Daoy (cell line): ENCODE measurements around the gene TDRD9. TPM values are rescaled to one million over a fixed set of nuclear protein-coding genes. Genes with fewer than 3 reads are reported as not detected.

Source experiments
- DNase-seq: peaks from one replicate; pipeline ENCODE4 v3.0.0-alpha.2; 2015; ENCODE audit warnings: low read depth
- total RNA-seq: library from RNA; depleted of rRNA; stranded (reverse); fragments of >200 nt; shearing (Covaris generic); gene quantifications from 2 replicates; pipeline ENCODE4 v1.2.3, GENCODE V29; 2014

The TDRD9 gene
- total RNA-seq, 1 experiment from 2014 or later, result not detected

DNA sequence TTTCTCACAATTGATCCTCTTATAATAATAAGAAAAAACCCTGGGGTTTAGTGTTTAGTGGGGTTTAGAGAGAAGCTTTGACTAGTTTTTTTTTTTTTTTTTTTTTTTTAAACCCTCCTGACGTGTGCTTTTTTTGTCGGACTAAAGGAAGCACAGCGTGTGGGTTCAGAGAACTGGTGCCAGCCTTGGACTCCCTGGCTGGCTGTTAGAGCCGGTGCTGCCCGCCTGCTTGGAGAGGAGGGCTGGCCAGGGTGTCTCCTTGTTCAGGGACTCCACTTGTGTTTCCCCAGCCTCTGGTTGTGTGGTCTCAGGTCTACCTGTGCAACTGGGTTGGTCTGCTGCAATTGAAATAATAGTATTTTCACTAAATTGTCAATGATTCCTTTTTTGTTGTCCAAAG, 103.1 kb downstream of the TDRD9 start:
- DNase-seq, result no peak

DNA sequence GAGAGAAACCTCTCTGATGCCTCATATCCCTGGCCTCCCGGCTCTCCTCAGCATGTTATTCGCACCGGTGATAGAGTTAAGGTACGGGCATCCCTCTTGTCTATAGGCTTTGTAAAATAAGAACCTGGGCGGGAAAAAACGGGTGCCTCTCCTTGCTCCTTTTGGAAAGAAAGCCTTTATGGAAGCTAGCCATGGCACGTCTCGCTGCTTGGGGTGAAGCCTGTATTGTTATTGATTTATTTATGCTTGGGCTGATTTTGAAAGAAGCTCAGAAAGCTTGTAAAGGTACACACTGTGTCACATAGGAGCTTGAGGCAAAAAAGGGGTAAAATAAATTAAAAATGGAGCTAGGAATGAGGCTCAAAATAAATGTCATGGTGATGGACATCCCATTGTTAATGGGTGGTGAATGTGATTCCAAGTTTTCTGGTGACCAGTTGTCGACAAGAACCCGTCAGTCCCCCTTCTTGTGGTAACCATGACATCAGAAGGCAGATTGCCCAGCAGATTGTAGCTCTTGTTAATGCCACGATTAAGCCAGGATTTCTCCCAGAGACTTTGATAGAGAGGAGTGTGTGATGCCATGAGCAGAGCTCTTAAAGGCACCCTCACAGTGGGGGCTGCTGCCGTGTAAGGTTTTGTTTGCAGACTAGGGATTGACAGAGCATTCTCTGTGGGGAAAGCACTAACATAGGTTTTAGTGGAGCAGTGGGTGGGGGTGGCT, 106.9 kb downstream of the TDRD9 start:
- peak; percentile 24 for DNase-seq

DNA sequence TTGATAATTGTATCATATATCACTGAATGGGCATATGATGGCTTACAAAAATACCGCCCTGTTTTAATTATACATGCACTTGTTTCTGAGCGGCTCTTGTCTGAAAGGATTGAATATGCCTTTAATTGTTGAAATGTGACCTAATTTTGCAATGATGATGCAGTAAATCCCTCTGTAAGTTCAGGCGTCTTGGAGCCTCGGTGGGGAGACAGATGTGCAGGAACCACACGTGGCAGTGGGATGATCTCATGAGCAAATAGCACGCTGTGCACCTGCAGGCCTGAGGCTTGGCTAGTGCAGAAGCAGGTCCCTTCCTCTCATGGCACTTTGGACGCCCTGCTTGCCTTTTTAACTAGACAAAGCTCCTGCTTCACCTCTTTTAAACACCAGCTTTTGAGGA, 108.0 kb downstream of the TDRD9 start:
- DNase-seq, result no peak

DNA sequence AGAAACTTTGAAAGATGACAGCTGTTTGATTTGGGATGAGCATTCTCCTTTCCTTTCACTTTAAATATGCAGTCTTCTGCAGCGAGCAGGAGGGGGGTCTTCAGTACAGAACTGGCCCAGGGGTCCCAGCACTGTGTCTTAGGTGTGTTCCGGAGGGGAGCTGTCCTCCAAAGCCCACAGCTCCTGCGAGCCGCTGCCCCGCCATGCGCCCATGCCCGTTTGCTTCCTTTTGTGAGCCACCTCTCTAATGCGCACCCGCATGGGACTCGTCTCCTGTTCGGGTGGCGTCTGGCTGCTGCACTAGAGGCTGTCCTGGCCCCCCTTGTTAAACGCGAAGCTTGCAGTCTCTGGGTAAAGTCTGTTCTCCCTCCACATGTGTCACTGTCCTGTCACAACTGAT, 108.8 kb downstream of the TDRD9 start:
- no peak for DNase-seq

DNA sequence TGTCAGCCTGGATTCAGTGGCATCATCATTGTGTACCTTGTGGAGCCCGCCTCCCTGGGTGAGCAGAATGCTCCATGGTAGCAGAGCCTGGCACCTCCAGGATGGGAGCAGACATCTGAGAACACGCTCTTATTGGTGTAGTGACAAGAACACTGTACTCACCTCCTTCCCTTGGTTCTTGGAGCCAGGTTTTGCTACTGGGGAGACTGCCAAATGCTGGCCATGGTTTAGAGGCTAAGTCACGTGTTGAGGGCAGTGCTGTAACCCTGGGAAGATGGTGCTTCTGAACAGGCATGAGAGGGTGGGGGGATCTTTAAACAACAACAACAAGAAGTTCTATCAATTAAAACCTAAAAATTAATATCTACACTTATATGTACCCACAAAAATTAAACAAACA, 109.6 kb downstream of the TDRD9 start:
- DNase-seq, result no peak

DNA sequence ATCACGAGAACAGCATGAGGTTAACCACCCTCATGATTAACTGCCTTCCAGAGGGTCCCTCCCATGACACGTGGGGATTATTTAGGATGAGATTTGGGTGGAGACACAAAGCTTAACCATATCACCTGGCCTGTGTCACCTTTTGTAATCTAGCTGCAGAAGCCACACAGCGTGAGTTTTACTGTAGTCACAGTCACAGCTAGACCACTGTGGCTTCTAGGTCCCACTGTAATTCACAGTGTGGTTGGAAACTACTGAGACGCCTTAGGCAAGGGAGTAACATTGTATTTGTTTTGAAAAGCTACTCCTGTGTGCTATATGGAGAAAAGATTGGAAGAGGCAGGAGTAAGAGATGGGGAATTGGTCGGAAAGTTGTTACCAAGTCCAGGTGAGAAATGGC, 111.0 kb downstream of the TDRD9 start:
- DNase-seq, result no peak

DNA sequence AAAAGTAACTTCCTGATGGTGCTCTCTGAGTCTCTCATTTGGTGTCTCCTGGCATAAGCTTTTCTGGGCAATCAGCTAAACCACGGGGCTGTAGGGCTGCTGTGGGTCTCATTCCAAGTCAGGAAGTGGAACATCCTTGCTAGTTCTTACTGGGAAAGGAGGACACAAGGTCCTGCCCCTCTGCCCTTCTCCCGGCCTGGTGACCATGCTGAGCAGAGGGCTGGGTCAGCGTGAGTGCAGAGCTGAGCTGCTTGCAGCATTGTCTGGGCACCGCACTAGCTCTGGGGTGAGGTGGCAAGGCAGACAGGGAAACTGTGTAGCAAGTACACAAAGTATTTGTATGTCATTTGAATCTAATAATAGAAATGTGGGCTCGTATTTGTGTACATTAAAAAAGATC, 112.3 kb downstream of the TDRD9 start:
- DNase-seq, result no peak

DNA sequence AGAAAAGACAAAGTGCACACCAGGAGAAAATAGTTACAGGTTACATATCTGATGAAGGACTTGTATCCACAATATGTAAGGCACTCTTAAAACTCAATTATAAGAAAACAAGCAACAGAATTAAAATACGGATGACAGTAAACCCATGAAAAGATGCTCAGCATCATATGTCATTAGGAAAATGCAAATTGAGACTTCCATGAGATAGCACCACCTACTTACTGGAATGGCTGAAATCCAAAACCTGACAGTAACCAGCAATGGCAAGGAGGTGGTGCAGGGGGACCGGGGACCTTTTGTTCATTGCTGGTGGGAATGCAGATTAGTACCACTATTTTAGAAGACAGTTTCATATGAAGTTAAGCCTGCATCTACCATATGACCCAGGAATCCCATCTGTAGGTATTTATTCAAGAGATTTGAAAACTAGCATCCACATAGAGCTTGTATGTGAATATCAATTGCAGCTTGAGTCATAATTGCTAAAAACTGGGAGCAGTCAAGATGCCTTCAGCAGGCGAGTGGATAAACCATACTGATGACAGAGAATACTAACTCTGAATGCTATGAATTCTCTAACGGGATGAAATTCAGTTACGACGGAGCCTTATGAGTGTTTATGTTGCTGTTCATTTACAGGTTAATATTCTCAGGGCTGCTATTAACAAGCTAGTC, 113.3 kb downstream of the TDRD9 start:
- DNase-seq, result no peak

DNA sequence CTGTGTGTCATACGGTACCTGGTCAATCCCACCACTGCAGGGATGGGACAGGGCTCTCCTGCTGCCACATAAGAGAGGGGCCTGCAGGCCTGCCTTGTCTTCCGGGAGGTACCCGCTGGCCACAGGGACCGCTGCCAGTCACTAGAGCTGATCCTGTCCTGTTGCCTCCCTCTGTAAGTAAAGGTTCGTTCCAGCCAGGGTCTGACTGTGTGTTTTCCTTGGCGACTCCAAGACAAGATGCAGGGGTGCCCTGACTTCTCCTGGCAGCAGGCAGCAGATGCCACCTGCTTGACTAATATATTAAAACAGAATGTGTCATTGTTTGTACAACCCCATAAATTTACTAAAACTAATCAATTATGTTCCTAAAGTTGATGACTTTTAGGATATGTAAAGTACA, 115.8 kb downstream of the TDRD9 start:
- peak; percentile 20 for DNase-seq

DNA sequence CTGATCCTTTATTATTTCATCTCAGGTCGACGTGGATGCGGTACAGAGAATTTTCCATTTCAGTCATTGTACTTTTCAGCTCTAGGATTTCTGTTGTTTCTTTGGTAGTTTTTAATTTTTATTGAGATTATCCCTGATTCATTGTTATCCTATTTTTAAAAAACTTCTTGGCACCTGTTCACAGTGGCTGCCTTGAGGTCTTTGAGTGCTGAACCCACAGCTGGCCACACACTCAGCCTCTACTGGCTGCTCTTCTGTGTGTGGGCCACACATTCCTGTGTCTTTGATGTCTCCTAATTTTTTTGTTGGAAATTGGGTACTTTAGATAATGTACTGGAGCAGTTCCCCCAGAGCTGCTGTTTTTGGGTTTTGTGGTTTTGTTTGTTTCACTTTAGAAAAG, 119.5 kb downstream of the TDRD9 start:
- no peak for DNase-seq

DNA sequence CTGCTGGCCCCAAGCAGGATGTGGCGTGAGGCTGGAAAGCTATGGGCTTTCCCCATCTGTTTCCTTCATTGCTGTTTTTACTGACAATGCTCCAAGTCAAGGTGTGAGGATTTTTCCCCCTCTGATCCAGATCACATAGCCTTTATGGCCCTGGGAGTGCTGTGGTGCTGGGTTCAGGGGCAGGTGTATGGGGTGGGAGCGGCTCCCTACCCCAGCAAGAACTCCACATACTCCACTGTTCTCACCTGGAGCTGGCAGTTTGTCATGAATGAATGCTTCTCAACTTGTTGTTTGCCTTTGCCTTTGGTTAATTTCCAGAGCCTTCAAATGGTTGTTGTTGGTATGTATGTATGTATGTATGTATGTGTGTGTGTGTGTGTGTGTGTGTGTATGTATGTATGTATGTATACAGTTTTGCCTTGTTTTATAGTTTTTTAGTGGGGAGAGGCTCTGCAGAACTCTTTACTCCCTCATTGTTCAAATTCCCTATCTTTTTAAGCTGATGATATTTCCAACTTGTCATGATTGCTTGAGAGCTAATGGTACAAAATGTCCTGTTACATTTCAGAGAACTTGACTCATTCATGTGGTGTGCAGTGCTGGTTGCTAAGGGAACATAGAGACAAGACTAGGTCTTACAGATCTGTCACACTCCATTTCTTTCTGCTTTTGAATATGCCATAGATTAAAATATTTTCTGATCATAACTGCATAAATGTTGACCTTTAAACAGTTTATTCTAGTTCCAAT, 120.7 kb downstream of the TDRD9 start:
- no peak for DNase-seq

DNA sequence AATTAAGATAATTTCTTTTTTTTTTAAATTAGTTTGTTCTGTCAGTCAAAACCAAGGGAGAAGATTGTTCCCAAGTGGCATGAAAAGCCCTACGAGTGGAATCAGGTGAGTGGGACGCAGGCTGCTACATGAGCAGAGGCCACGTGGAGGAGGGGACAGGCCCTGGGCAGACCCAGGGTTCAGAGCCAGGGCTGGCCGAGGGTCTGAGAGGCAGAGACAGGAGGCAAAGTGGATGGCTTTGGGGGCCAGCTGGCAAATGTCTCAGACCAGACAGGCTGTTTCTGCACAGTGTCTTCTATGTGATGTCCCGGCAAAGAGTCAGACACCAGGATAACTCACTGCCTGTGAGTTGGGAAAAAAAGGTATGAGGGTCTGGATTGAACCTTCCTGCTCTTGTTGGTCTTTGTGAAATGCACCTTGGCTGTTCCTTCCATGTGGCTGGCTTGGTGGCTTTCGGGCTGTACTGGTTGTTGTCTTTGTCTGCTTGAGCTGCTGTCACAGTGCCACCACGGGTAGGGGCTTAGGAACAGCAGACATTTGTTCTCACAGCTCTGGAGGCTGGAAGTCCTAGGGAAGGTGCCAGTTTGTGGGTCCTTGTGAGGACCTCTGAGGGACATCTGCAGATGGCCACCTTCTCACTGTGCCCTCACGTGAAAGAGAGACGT, 121.5 kb downstream of the TDRD9 start:
- no peak for DNase-seq

DNA sequence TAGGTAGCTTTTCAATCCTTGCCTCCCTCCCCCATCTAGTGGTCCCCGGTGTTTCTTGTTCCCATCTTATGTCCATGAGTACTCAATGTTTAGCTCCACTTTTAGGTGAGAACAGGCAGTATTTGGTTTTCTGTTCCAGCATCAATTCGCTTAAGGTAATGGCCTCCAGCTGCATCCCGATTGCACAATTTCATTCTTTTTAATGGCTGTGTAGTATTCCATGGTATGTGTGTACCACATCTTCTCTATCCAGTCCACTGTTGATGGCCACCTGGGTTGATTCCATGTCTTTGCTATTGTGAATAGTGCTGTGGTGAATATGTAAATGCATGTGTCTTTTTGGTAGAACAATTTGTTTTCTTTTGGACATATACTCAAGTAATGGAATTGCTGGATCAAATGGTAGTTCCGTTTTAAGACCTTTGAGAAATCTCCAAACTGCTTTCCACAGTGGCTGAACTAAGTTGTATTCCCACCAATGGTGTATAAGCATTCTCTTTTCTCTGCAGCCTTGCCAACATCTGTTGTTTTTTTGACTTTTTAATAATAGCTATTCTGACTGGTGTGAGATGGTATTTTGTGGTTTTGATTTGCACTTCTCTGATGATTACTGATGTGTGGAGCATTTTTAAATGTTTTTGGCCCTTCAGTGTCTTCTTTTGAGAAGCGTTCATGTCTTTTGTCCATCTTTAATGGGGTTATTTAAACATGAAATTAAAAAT, 123.0 kb downstream of the TDRD9 start:
- no peak for DNase-seq

DNA sequence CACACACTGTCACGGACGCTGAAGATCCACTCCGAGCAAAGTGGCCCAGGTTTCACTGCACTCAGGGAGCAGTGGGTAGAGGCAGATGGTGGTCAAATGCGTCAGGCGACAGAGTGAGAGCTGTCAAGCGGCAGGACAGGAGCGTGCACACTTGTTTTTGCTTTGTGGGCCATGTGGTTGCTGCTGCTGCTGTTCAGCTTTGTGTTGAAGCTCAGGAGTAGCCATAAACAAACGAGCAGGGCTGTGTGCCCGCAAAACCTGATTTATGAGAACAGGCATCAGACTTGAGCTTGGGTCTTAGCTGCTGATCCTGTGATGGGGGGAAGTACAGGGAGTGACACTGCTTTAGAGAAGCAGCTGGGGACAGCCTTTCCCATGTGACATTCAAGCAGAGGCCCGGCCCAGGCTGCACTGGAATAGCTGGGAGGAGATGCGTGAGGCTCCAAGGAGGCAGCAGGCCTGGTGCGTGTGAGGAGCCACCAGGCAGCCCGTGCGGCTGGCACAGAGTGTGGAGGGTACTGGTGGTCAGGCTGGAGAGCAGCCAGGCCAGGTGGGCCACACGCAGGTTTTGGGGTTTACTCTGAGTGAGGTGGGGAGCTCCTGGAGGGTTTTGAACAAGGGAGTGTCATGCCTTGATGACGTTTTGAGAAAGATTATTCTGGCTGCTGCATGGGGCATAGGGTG, 126.1 kb downstream of the TDRD9 start:
- no peak for DNase-seq

DNA sequence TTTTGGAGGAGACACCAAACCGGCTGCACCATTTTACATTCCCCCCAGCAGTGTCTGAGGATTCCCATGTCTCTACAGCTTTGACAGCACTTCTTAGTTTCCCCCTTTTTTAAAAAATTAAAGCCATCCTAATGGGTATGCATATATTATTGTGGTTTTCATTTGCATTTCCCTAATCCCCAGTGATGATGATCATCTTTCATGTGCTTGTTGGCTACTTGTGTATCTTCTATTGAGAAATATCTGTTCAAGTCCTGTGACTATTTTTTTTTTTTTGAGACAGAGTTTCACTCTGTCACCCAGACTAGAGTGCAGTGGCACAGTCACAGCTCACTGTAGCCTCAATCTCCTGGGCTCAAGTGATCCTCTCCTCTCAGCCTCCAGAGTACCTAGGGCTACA, 134.0 kb downstream of the TDRD9 start:
- DNase-seq, result no peak

DNA sequence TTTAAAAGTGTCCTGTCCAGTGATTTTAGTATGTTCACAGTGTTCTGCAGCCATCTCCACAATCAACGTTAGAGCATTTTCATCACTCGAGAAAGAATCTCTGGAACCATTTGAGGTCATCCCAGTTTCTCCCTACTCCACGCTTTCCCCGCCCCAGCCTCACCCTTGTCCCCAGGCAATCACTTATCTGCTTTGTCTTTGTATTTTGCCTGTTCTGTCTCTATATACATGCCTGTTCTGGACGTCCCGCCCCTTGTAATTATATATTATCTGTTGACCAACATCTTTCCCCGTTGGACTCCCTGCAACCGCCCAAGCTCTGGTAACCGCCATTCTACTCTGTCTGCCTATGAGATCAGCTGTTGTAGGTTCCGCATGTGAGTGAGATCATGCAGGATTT, 135.7 kb downstream of the TDRD9 start:
- no peak for DNase-seq

DNA sequence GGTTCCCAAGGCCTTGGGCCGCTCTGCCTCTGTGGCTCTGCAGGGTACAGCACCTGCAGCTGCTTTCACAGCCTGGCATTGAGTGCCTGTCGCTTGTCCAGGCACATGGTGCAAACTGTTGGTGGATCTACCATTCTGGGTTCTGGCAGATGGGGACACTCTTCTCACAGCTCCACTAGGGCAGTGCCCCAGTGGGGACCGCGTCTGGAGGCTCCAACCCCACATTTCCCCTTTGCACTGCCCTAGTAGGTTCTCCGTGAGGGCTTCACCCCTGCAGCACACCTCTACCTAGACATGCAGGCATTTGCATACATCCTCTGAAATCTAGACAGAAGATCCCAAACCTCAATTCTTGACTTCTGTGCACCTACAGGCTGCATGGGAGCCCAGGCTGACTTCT, 138.0 kb downstream of the TDRD9 start:
- no peak for DNase-seq

DNA sequence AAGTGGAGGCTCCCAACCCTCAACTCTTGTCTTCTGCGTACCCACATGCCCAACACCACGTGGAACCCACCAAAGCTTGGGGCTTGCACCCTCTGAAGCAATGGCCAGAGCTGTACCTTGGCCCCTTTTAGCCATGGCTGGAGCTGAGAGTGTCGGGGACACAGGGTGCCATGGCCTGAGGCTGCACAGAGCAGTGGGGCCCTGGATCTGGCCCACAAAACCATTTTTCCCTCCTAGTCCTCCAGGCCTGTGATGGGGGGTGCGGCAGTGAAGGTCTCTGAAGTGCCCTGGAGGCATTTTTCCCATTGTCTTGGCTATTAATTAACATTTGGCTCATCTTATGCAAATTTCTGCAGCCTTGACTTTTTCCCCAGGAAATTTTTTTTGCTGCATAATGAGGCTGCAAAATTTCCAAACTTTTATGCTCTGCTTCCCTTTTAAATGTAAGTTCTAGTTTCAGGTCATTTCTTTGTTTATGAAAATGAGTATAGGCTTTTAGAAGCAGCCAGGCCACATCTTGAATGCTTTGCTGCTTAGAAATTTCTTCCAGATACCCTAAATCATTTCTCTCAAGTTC, 138.6 kb downstream of the TDRD9 start:
- DNase-seq, result no peak

DNA sequence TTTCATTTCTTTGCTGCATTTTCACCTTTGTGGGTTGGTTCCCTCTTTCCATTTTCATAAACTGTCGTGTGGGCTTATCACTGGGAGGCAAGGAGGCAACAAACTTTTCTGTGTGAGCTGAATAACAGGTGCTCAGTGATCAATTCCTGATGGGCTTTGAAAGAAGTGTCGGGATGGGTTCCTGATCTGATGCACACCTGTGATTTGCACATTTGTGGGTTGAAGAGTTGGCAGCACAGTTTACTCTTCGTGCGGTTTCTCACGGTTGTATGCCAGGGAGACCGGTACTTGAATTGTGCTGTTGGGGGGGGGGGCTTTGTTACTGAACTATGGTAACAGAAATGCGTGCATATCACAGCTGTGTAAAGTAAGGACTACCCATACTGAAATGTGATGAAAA, 141.3 kb downstream of the TDRD9 start:
- DNase-seq, result no peak

DNA sequence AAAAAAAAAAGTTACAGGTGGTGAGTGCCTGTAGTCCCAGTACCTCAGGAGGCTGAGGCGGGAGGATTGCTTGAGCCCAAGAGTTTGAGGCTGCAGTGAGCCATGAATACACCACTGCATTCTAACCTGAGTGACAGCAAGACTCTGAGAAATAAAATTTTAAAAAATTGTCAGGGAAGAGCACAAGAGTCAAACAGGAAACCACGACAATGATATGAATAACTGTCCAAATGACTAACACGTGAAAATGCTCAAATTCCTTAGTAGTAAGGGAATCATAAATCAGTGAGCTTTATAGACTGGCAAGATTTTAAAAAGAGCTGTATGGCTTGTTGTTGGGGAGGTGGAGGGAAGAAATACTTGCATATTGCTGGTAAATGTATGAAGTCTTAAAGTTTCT, 144.3 kb downstream of the TDRD9 start:
- DNase-seq, result no peak

DNA sequence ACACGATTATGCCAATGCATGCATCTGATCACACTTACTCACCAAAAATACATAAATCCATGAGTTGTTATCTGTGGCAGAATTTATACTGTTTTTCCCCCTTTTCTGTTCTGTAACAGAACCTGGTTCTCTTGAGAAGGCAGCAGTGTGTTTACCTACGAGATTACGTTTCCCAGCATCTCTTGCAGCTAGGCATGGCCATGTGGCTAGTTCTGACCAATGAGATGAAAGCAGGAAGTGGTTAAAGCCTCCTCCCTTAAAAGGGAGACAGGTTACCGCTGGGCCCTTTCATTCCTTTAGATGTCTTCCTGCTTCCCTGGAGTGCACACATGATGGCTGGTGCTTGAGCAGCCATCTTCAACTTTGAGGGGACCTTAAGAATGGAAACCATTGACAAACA, 145.5 kb downstream of the TDRD9 start:
- DNase-seq, result no peak
